ENCODE results near the gene SRSF2. TPM values are rescaled to one million over a fixed set of nuclear protein-coding genes. Genes with fewer than 3 reads are reported as not detected.

SRSF2 gene
- total and polyA plus RNA-seq, 2 experiments from 2014 or later = 123 to 165 TPM

DNA sequence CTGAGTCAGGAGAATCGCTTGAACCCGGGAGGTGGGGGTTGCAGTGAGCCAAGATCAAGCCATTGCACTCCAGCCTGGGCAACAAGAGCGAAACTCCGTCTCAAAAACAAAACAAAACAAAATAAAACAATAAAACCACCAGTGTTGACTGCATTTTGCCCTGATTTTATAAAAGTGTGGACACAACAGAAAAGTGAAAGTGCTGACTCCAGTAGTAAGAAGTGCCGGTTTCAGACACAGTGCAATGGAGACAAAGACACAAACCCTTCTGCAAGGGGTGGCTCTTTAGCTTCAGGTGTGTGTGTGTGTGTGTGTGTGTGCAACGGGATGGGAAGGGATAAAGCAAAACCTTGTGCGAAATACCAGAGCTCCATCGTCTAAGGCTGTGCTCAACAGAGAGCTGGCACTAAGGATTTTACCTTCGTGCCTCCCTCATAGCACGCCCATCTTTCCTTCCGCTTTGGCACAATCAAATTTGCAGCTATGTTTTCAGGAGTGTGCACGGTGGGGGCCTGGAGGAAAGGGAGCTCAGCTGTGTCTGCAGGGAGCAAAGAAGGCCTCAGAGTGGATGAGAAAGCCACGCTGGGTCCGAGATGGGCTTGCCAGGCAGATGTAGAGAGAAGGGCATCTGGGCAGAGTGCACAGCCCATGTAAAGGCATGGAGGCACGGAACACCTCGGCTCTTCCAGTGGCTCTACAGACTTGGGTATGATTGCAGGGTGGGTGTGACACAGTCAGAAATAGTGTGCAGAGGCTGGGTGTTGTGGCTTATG, 41.9 kb downstream of the SRSF2 start:
- H3K4me3 ChIP-seq = peak overlapping the region; percentile 10; the same call in 1 of the 2 replicates
- peaks cover 75% of the 10 kb centered on the region for H3K4me1 ChIP-seq (ENCODE audit: insufficient read depth)
- TF ChIP-seq EZH2phosphoT487 (IDR thresholded peaks at IDR 0.05; ENCODE audit: insufficient read depth, low read depth) = no peak
- no peak for TF ChIP-seq EZH2 (IDR thresholded peaks at IDR 0.05; ENCODE audit: insufficient read depth, poor library complexity, severe bottlenecking)
- H3K9ac ChIP-seq = peak overlapping the region; percentile 8; the same call in 1 of the 2 replicates
- 64 to 66% methylated on average over 16 of the region's 16 CpGs for WGBS, 2 experiments (ENCODE audit: low coverage in 1 of 2, low lambda C conversion rate in 2 of 2, missing lambda C conversion rate in 2 of 2)
- peak; percentile 57 for DNase-seq
- peaks cover 99% of the 10 kb centered on the region for H3K79me2 ChIP-seq (ENCODE audit: insufficient read depth)
- no peaks in the 10 kb centered on the region for H3K36me3 ChIP-seq (ENCODE audit: low read depth)
- no peaks in the 10 kb centered on the region for H3K9me2 ChIP-seq (ENCODE audit: insufficient read depth)
- H3F3A ChIP-seq (ENCODE audit: insufficient read depth) = peaks cover 60% of the 10 kb centered on the region
- no peak overlapping the region for H2AFZ ChIP-seq
- in situ Hi-C loops (cut with MboI) = no loop called here
- no peaks in the 10 kb centered on the region for H3K27me3 ChIP-seq (replicated peaks; ENCODE audit: insufficient read depth)
- H4K20me1 ChIP-seq (ENCODE audit: insufficient read depth) = no peaks in the 10 kb centered on the region
- H3K9me3 ChIP-seq (ENCODE audit: low read depth) = no peaks in the 10 kb centered on the region
- H3K27ac ChIP-seq = peak overlapping the region; percentile 98; the same call in 1 of the 2 replicates
- H3K4me2 ChIP-seq (ENCODE audit: unreplicated experiment) = peak overlapping the region; percentile 22

- H4K20me1 ChIP-seq (ENCODE audit: insufficient read depth) = no peaks in the 10 kb centered on the region
Observed at GRCh38 chr17:76691379-76692191, 45.5 kb downstream of the SRSF2 start.

GRCh38 chr17:76690596-76691280, 46.4 kb downstream of the SRSF2 start:
- WGBS, 2 experiments (ENCODE audit: low coverage in 1 of 2, low lambda C conversion rate in 2 of 2, missing lambda C conversion rate in 2 of 2) = 74 to 75% methylated on average over 13 of the region's 13 CpGs
- H3K79me2 ChIP-seq (ENCODE audit: insufficient read depth) = peaks cover 98% of the 10 kb centered on the region

More at GRCh38 chr17:76691379-76692191, 45.5 kb downstream of the SRSF2 start:
- TF ChIP-seq EZH2phosphoT487 (IDR thresholded peaks at IDR 0.05; ENCODE audit: insufficient read depth, low read depth) (no peak), EZH2 (IDR thresholded peaks at IDR 0.05; ENCODE audit: insufficient read depth, poor library complexity, severe bottlenecking) (no peak)
- Histone ChIP-seq H3K27ac (no peak overlapping the region), H3K27me3 (replicated peaks; ENCODE audit: insufficient read depth) (no peaks in the 10 kb centered on the region), H3K4me3 (no peak overlapping the region), H2AFZ (no peak overlapping the region), H3K9me3 (ENCODE audit: low read depth) (no peaks in the 10 kb centered on the region), H3K9ac (no peak overlapping the region), H3K79me2 (ENCODE audit: insufficient read depth) (peaks cover 98% of the 10 kb centered on the region), H3K9me2 (ENCODE audit: insufficient read depth) (no peaks in the 10 kb centered on the region), H3F3A (ENCODE audit: insufficient read depth) (peaks cover 49% of the 10 kb centered on the region), H3K36me3 (ENCODE audit: low read depth) (peaks cover 3% of the 10 kb centered on the region; the same call in 1 of the 2 replicates), H3K4me1 (ENCODE audit: insufficient read depth) (peaks cover 67% of the 10 kb centered on the region), H3K4me2 (ENCODE audit: unreplicated experiment) (no peak overlapping the region)
- no peak for DNase-seq
- in situ Hi-C loops (cut with MboI) = no loop called here
- WGBS, 2 experiments (ENCODE audit: low coverage in 1 of 2, low lambda C conversion rate in 2 of 2, missing lambda C conversion rate in 2 of 2) = 94 to 96% methylated on average over 14 of the region's 14 CpGs

GRCh38 chr17:76689859-76690258, 47.3 kb downstream of the SRSF2 start:
- in situ Hi-C loops (cut with MboI) = no loop called here
- H3K4me3 ChIP-seq = no peak overlapping the region
- no peak overlapping the region for H3K9ac ChIP-seq
- peak overlapping the region; percentile 96 for H3K27ac ChIP-seq
- peaks cover 53% of the 10 kb centered on the region for H3K4me1 ChIP-seq (ENCODE audit: insufficient read depth)
- H2AFZ ChIP-seq = no peak overlapping the region
- no peak overlapping the region for H3K4me2 ChIP-seq (ENCODE audit: unreplicated experiment)
- no peaks in the 10 kb centered on the region for H3K9me2 ChIP-seq (ENCODE audit: insufficient read depth)
- peaks cover 3% of the 10 kb centered on the region; the same call in 1 of the 2 replicates for H3K36me3 ChIP-seq (ENCODE audit: low read depth)
- no peak for TF ChIP-seq EZH2phosphoT487 (IDR thresholded peaks at IDR 0.05; ENCODE audit: insufficient read depth, low read depth)
- TF ChIP-seq EZH2 (IDR thresholded peaks at IDR 0.05; ENCODE audit: insufficient read depth, poor library complexity, severe bottlenecking) = no peak
- peaks cover 34% of the 10 kb centered on the region for H3F3A ChIP-seq (ENCODE audit: insufficient read depth)
- no peaks in the 10 kb centered on the region for H3K27me3 ChIP-seq (replicated peaks; ENCODE audit: insufficient read depth)
- WGBS, 2 experiments (ENCODE audit: low coverage in 1 of 2, low lambda C conversion rate in 2 of 2, missing lambda C conversion rate in 2 of 2) = 91% methylated on average over 11 of the region's 11 CpGs
- H3K9me3 ChIP-seq (ENCODE audit: low read depth) = no peaks in the 10 kb centered on the region
- H3K79me2 ChIP-seq (ENCODE audit: insufficient read depth) = peaks cover 97% of the 10 kb centered on the region
- no peaks in the 10 kb centered on the region for H4K20me1 ChIP-seq (ENCODE audit: insufficient read depth)
- DNase-seq = no peak

More at GRCh38 chr17:76690596-76691280, 46.4 kb downstream of the SRSF2 start:
- H3K9me3 ChIP-seq (ENCODE audit: low read depth) = no peaks in the 10 kb centered on the region
- no peak for DNase-seq
- no peak for TF ChIP-seq EZH2 (IDR thresholded peaks at IDR 0.05; ENCODE audit: insufficient read depth, poor library complexity, severe bottlenecking)
- TF ChIP-seq EZH2phosphoT487 (IDR thresholded peaks at IDR 0.05; ENCODE audit: insufficient read depth, low read depth) = no peak
- in situ Hi-C loops (cut with MboI) = no loop called here
- no peaks in the 10 kb centered on the region for H3K9me2 ChIP-seq (ENCODE audit: insufficient read depth)
- H3K27me3 ChIP-seq (replicated peaks; ENCODE audit: insufficient read depth) = no peaks in the 10 kb centered on the region
- H3K4me1 ChIP-seq (ENCODE audit: insufficient read depth) = peaks cover 59% of the 10 kb centered on the region
- H3K27ac ChIP-seq = no peak overlapping the region
- no peak overlapping the region for H3K4me2 ChIP-seq (ENCODE audit: unreplicated experiment)
- H4K20me1 ChIP-seq (ENCODE audit: insufficient read depth) = no peaks in the 10 kb centered on the region
- H3F3A ChIP-seq (ENCODE audit: insufficient read depth) = peaks cover 41% of the 10 kb centered on the region
- H3K36me3 ChIP-seq (ENCODE audit: low read depth) = peaks cover 3% of the 10 kb centered on the region; the same call in 1 of the 2 replicates
- no peak overlapping the region for H2AFZ ChIP-seq
- H3K4me3 ChIP-seq = no peak overlapping the region
- no peak overlapping the region for H3K9ac ChIP-seq
